ENCODE data around the gene GFRA4.

The GFRA4 gene

DNA sequence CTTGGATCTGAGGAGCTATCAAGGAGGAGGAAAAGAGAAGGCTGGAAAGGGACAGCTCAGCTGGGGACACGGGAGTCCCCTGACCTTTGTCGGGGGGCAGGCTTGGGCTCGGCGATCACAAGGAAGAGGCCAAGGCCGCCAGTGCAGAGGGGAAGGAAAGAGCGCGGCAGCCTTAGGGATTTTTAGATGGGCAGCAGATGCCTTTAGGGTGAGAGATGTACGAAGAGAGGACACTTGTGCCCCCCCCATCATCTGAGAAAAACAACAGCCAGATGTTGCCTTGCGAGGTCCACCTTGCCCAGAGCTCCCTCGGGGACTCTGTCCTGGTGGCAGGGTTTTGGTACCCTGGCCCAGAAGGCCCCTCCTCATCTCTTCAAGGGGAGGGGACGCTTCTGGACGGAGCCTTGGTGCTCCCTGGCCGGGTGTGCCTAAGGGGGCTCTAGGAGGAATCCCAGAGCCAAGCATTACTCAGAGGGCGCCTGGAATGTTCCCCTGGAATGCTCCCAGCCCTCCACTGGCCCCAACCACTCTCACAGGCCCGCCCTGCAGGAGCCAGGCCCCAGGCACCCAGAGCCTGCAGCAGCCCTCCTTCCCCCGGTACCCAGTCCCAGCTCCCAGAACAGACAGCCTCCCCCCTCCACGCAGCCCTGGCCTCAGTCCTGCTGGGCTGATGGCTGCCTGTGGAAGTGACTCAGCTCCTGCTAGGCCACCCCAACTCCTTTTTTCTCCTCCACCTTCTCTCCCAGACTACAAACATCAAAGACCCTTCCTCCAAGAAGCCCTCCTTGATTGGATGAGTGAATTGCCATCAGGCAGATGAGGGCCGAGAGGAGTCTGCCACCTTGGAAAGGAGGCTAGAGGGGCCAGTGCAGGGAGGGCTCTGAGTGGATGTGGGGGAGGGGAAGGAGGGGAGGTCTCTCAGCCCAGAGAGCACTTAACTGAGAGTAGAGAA lies 16.8 kb upstream of the GFRA4 start:
- DNase-seq: no peak
- Histone ChIP-seq H3K4me3 (ENCODE audit: control insufficient read depth in 1 of 7, extremely low read depth in 1 of 7, insufficient read depth in 4 of 7, low read depth in 2 of 7, low read length in 6 of 7) (no peak overlapping the region), H3K9me3 (ENCODE audit: control extremely low read depth in 1 of 5, control insufficient read depth in 4 of 5, insufficient read depth in 2 of 5, low read depth in 1 of 5, low read length in 4 of 5) (no peaks in the 10 kb centered on the region), H3K27ac (ENCODE audit: insufficient read depth in 1 of 2, low read depth in 1 of 2, low read length in 2 of 2, poor library complexity in 1 of 2, severe bottlenecking in 2 of 2) (no peak overlapping the region), H3K4me1 (ENCODE audit: control extremely low read depth in 1 of 4, control insufficient read depth in 4 of 4, insufficient read depth in 4 of 4, low read length in 3 of 4) (peaks cover 0 to 9% (median 4%) of the 10 kb centered on the region in 4 experiments), H3K36me3 (ENCODE audit: control insufficient read depth in 4 of 4, insufficient read depth in 4 of 4, low read length in 3 of 4) (no peaks in the 10 kb centered on the region), H3K27me3 (replicated peaks in 2 of 5; ENCODE audit: control insufficient read depth in 4 of 5, insufficient read depth in 5 of 5, low read length in 4 of 5) (peaks cover 0 to 74% (median 30%) of the 10 kb centered on the region in 5 experiments)
- CTCF ChIA-PET: interaction anchor here (1.2 to 14.4 kb wide), 4 partner anchors 11 to 37 kb away, joined by 3 to 121 read pairs (median 16); partner anchors contain the start of gene SIGLEC1
- POLR2A ChIA-PET: interaction anchor here (0.6 kb wide), 1 partner anchor 17 kb away, joined by 3 read pairs; no protein-coding TSS in a partner anchor
- WGBS (ENCODE audit: insufficient coverage): 81% methylated on average over 12 of the region's 18 CpGs

DNA sequence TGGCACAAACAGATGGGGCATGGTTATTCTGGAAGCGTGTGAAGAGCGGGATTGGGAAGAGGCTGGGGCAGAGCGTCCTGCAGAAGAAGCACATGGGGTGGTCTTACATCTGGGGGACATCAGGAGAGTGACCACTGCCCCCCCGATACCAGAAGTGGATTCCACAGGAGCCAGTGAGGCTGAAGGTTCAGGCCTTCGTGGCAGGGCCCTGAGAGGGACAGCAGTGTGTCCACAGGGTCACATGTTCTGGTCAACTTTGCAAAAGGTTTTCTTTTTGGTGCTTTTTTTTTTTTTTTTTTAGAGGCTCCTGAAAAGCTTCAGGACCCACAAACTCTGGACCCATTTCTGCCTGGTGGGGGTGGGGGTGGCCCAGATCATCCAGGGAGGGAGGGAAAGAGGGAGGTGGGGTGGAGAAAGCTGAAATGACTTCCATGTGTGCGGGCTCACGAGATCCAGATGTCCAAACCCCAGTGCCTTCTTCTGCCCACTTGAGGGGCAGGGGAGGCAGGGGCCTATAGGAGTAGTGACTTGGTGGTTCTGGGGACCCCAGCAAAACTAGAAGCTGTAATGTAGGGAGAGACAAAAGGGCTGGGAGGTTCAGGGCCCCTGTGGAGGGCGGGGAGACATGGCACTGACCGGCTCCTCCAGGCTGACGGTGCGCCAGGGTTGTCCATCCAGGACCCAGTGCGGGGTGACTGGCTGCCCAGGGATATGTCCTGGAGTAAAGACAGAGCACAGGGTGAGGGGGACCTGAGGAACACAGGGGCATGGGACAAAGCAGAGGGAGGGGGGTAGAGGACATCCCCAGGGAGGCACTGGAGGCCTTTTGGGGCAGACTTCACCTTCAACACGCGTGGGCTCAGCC lies 15.9 kb upstream of the GFRA4 start:
- H3K4me1 ChIP-seq (ENCODE audit: control extremely low read depth in 1 of 4, control insufficient read depth in 4 of 4, insufficient read depth in 4 of 4, low read length in 3 of 4): peaks cover 0 to 9% (median 4%) of the 10 kb centered on the region in 4 experiments
- H3K27me3 ChIP-seq (replicated peaks in 2 of 5; ENCODE audit: control insufficient read depth in 4 of 5, insufficient read depth in 5 of 5, low read length in 4 of 5): peaks cover 0 to 81% (median 22%) of the 10 kb centered on the region in 5 experiments
- no peak overlapping the region for H3K27ac ChIP-seq (ENCODE audit: insufficient read depth in 1 of 2, low read depth in 1 of 2, low read length in 2 of 2, poor library complexity in 1 of 2, severe bottlenecking in 2 of 2)
- 94% methylated on average over 13 of the region's 14 CpGs for WGBS (ENCODE audit: insufficient coverage)
- H3K4me3 ChIP-seq (ENCODE audit: control insufficient read depth in 1 of 7, extremely low read depth in 1 of 7, insufficient read depth in 4 of 7, low read depth in 2 of 7, low read length in 6 of 7): no peak overlapping the region
- no peaks in the 10 kb centered on the region for H3K36me3 ChIP-seq (ENCODE audit: control insufficient read depth in 4 of 4, insufficient read depth in 4 of 4, low read length in 3 of 4)
- ChIA-PET CTCF (interaction anchor here (1.2 to 14.4 kb wide), 6 partner anchors 12 to 89 kb away, joined by 3 to 121 read pairs (median 5); partner anchors contain the start of gene SIGLEC1), POLR2A (interaction anchor here (1.0 kb wide), 1 partner anchor 16 kb away, joined by 3 read pairs; no protein-coding TSS in a partner anchor)
- H3K9me3 ChIP-seq (ENCODE audit: control extremely low read depth in 1 of 5, control insufficient read depth in 4 of 5, insufficient read depth in 2 of 5, low read depth in 1 of 5, low read length in 4 of 5): no peaks in the 10 kb centered on the region
- DNase-seq: no peak

DNA sequence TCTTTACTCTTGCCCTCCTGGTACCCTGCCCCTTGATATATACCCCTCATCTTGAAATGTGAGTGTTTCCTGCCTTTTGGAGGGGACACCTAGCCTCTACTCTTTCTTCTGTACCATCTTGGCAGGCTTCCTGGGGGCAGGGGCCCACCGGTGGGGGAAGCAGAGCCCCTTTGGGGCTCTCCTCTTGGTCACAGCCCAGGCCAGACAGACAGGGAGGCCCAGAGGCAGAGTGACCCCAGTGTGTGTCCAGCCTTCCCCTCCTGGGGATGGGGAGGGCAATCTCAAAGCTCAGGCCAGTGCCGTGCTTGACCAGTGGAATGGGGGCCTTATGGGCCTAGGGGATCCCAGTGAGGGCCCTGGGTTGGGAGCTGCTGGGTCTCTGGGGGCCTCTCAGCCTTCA lies 15.0 kb upstream of the GFRA4 start:
- 79% methylated on average over 2 of the region's 2 CpGs for WGBS (ENCODE audit: insufficient coverage)
- no peaks in the 10 kb centered on the region for H3K36me3 ChIP-seq (ENCODE audit: control insufficient read depth in 4 of 4, insufficient read depth in 4 of 4, low read length in 3 of 4)
- POLR2A ChIA-PET: interaction anchor here (1.0 kb wide), 1 partner anchor 16 kb away, joined by 3 read pairs; no protein-coding TSS in a partner anchor
- H3K27ac ChIP-seq (ENCODE audit: insufficient read depth in 1 of 2, low read depth in 1 of 2, low read length in 2 of 2, poor library complexity in 1 of 2, severe bottlenecking in 2 of 2): no peak overlapping the region
- peaks cover 0 to 12% (median 4%) of the 10 kb centered on the region in 4 experiments for H3K4me1 ChIP-seq (ENCODE audit: control extremely low read depth in 1 of 4, control insufficient read depth in 4 of 4, insufficient read depth in 4 of 4, low read length in 3 of 4)
- CTCF ChIA-PET: interaction anchor here (0.8 to 14.4 kb wide), 9 partner anchors 11 to 101 kb away, joined by 3 to 121 read pairs (median 5); partner anchors contain the start of gene SIGLEC1
- DNase-seq: no peak
- H3K9me3 ChIP-seq (ENCODE audit: control extremely low read depth in 1 of 5, control insufficient read depth in 4 of 5, insufficient read depth in 2 of 5, low read depth in 1 of 5, low read length in 4 of 5): no peaks in the 10 kb centered on the region
- H3K4me3 ChIP-seq (ENCODE audit: control insufficient read depth in 1 of 7, extremely low read depth in 1 of 7, insufficient read depth in 4 of 7, low read depth in 2 of 7, low read length in 6 of 7): no peak overlapping the region
- H3K27me3 ChIP-seq (replicated peaks in 2 of 5; ENCODE audit: control insufficient read depth in 4 of 5, insufficient read depth in 5 of 5, low read length in 4 of 5): peaks cover 0 to 84% (median 21%) of the 10 kb centered on the region in 5 experiments

DNA sequence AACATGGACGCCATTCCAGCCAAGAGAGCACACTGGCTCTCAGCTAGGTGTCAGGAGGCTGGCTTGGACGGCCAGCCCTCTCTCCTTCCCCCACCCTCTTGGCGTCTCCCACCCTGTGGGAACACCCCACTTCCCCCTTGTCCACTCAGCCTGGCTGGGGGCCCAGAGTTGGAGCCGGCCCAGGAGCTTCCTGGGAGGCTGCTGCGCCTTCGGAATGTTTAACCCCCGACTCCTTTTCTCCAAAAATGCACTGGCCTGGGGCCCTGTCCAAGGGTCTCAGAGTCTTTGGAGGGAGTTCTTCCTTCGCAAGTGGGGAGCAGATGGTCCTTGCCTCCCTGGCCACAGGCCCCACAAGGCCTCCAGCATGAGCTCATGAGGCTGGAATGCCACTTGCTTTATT lies 14.5 kb upstream of the GFRA4 start:
- ChIA-PET CTCF (interaction anchor here (0.5 to 14.4 kb wide), 11 partner anchors 11 to 342 kb away, joined by 3 to 121 read pairs (median 5); partner anchors contain the start of gene SIGLEC1), POLR2A (no interaction called here)
- H3K4me3 ChIP-seq (ENCODE audit: control insufficient read depth in 1 of 7, extremely low read depth in 1 of 7, insufficient read depth in 4 of 7, low read depth in 2 of 7, low read length in 6 of 7): no peak overlapping the region
- peaks cover 0 to 84% (median 25%) of the 10 kb centered on the region in 5 experiments for H3K27me3 ChIP-seq (replicated peaks in 2 of 5; ENCODE audit: control insufficient read depth in 4 of 5, insufficient read depth in 5 of 5, low read length in 4 of 5)
- H3K4me1 ChIP-seq (ENCODE audit: control extremely low read depth in 1 of 4, control insufficient read depth in 4 of 4, insufficient read depth in 4 of 4, low read length in 3 of 4): peaks cover 0 to 15% (median 7%) of the 10 kb centered on the region in 4 experiments
- H3K27ac ChIP-seq (ENCODE audit: insufficient read depth in 1 of 2, low read depth in 1 of 2, low read length in 2 of 2, poor library complexity in 1 of 2, severe bottlenecking in 2 of 2): no peak overlapping the region
- 90% methylated on average over 2 of the region's 8 CpGs for WGBS (ENCODE audit: insufficient coverage)
- H3K9me3 ChIP-seq (ENCODE audit: control extremely low read depth in 1 of 5, control insufficient read depth in 4 of 5, insufficient read depth in 2 of 5, low read depth in 1 of 5, low read length in 4 of 5): no peaks in the 10 kb centered on the region
- no peaks in the 10 kb centered on the region for H3K36me3 ChIP-seq (ENCODE audit: control insufficient read depth in 4 of 4, insufficient read depth in 4 of 4, low read length in 3 of 4)
- DNase-seq: no peak

DNA sequence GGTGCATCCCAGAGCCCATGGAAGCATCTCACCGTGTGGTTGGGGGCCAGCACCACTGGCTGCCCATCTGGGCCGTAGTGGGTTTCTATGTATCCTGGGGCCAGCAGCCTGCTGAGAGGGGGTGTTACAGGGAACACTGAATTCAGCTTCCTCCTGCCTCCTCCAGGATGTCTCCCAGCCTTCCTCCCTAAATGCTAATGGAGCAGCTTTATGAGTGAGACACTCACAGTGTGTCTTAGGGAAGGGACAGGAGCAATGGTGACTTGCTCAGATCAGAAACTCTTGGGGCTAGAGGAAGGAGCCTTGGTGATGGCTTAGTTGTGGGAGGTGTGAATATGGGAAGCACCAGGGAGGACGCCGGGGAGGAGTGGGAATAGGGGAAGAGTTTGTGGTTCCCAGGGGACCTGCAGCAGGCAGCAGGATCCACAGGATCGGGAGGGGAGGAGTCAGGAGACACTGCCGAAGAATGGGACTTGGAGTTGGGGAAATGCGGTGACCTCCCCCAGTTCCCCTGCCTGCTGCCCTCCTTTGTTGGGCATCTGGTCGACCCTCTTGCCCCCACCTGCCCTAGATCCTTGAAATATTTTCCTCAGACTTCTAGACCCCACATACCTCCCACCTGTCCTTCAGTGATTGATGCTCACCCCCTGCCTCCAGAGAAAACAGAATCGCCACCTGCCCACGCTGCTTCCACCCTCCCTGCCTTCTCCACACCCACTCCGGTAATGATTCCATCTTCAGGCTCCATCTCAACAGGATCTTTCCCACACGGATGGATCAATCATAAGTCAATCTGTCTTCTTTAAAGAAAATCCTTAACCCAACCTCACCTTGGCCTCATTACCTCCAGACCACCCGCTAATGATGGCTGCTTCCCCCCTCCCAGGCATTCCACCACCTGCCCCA lies 12.0 kb upstream of the GFRA4 start:
- no peak for DNase-seq
- Histone ChIP-seq H3K27ac (ENCODE audit: insufficient read depth in 1 of 2, low read depth in 1 of 2, low read length in 2 of 2, poor library complexity in 1 of 2, severe bottlenecking in 2 of 2) (no peak overlapping the region), H3K36me3 (ENCODE audit: control insufficient read depth in 4 of 4, insufficient read depth in 4 of 4, low read length in 3 of 4) (no peaks in the 10 kb centered on the region), H3K27me3 (replicated peaks in 2 of 5; ENCODE audit: control insufficient read depth in 4 of 5, insufficient read depth in 5 of 5, low read length in 4 of 5) (peaks cover 0 to 85% (median 30%) of the 10 kb centered on the region in 5 experiments), H3K9me3 (ENCODE audit: control extremely low read depth in 1 of 5, control insufficient read depth in 4 of 5, insufficient read depth in 2 of 5, low read depth in 1 of 5, low read length in 4 of 5) (no peaks in the 10 kb centered on the region), H3K4me1 (ENCODE audit: control extremely low read depth in 1 of 4, control insufficient read depth in 4 of 4, insufficient read depth in 4 of 4, low read length in 3 of 4) (peaks cover 0 to 14% (median 9%) of the 10 kb centered on the region in 4 experiments), H3K4me3 (ENCODE audit: control insufficient read depth in 1 of 7, extremely low read depth in 1 of 7, insufficient read depth in 4 of 7, low read depth in 2 of 7, low read length in 6 of 7) (peak overlapping the region in 1 of 7 experiments; percentile 1)
- ChIA-PET CTCF (interaction anchor here (0.7 to 14.4 kb wide), 12 partner anchors 8 to 76 kb away, joined by 3 to 121 read pairs (median 4); partner anchors contain the start of gene SIGLEC1), POLR2A (no interaction called here)
- 53% methylated on average over 9 of the region's 13 CpGs for WGBS (ENCODE audit: insufficient coverage)

DNA sequence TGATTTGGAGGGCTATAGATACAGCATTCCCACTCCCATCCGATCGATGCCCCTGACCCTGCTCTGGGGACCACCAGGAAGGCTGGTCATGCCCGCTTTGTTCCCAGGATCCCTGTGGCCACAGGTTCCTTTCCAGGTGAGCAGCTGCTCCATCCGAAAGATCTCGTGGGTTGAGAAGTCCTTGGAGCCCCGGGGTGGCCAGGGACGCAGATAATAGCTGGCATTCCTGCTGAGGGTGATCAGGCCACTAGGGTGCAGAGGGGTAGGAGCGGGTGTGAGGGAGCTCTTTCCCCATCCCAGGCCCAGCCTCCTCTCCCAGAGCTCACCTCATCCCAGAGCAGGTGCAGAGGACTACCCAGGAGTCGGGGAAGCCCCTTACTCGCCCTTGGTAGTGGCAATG lies 11.2 kb upstream of the GFRA4 start:
- ChIA-PET CTCF (interaction anchor here (0.9 to 14.4 kb wide), 8 partner anchors 12 to 94 kb away, joined by 3 to 121 read pairs (median 4); partner anchors contain the start of gene SIGLEC1), POLR2A (no interaction called here)
- DNase-seq: no peak
- H3K27me3 ChIP-seq (replicated peaks in 2 of 5; ENCODE audit: control insufficient read depth in 4 of 5, insufficient read depth in 5 of 5, low read length in 4 of 5): peaks cover 0 to 81% (median 27%) of the 10 kb centered on the region in 5 experiments
- peaks cover 0 to 14% (median 9%) of the 10 kb centered on the region in 4 experiments for H3K4me1 ChIP-seq (ENCODE audit: control extremely low read depth in 1 of 4, control insufficient read depth in 4 of 4, insufficient read depth in 4 of 4, low read length in 3 of 4)
- WGBS (ENCODE audit: insufficient coverage): 80% methylated on average over 4 of the region's 10 CpGs
- H3K36me3 ChIP-seq (ENCODE audit: control insufficient read depth in 4 of 4, insufficient read depth in 4 of 4, low read length in 3 of 4): no peaks in the 10 kb centered on the region
- H3K9me3 ChIP-seq (ENCODE audit: control extremely low read depth in 1 of 5, control insufficient read depth in 4 of 5, insufficient read depth in 2 of 5, low read depth in 1 of 5, low read length in 4 of 5): no peaks in the 10 kb centered on the region
- no peak overlapping the region for H3K4me3 ChIP-seq (ENCODE audit: control insufficient read depth in 1 of 7, extremely low read depth in 1 of 7, insufficient read depth in 4 of 7, low read depth in 2 of 7, low read length in 6 of 7)
- H3K27ac ChIP-seq (ENCODE audit: insufficient read depth in 1 of 2, low read depth in 1 of 2, low read length in 2 of 2, poor library complexity in 1 of 2, severe bottlenecking in 2 of 2): no peak overlapping the region
